Measurements from ENCODE around the gene GDF7.

The GDF7 gene

DNA sequence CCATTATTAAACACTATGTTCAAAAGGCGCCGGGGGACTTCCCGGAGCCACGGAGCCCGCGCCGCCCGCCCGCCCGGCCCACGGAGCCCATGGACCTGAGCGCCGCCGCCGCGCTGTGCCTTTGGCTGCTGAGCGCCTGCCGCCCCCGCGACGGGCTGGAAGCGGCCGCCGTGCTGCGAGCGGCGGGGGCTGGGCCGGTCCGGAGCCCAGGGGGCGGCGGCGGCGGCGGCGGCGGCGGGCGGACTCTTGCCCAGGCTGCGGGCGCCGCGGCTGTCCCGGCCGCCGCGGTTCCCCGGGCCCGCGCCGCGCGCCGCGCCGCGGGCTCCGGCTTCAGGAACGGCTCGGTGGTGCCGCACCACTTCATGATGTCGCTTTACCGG is 197 bp downstream of the GDF7 start:
- TF ChIP-seq, protein P1, sequence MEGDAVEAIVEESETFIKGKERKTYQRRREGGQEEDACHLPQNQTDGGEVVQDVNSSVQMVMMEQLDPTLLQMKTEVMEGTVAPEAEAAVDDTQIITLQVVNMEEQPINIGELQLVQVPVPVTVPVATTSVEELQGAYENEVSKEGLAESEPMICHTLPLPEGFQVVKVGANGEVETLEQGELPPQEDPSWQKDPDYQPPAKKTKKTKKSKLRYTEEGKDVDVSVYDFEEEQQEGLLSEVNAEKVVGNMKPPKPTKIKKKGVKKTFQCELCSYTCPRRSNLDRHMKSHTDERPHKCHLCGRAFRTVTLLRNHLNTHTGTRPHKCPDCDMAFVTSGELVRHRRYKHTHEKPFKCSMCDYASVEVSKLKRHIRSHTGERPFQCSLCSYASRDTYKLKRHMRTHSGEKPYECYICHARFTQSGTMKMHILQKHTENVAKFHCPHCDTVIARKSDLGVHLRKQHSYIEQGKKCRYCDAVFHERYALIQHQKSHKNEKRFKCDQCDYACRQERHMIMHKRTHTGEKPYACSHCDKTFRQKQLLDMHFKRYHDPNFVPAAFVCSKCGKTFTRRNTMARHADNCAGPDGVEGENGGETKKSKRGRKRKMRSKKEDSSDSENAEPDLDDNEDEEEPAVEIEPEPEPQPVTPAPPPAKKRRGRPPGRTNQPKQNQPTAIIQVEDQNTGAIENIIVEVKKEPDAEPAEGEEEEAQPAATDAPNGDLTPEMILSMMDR (IDR thresholded peaks at IDR 0.05; ENCODE audit: low read depth, low read length), result no peak
- H3K4me3 ChIP-seq (ENCODE audit: low read depth, low read length), result peak overlapping the region; percentile 39

DNA sequence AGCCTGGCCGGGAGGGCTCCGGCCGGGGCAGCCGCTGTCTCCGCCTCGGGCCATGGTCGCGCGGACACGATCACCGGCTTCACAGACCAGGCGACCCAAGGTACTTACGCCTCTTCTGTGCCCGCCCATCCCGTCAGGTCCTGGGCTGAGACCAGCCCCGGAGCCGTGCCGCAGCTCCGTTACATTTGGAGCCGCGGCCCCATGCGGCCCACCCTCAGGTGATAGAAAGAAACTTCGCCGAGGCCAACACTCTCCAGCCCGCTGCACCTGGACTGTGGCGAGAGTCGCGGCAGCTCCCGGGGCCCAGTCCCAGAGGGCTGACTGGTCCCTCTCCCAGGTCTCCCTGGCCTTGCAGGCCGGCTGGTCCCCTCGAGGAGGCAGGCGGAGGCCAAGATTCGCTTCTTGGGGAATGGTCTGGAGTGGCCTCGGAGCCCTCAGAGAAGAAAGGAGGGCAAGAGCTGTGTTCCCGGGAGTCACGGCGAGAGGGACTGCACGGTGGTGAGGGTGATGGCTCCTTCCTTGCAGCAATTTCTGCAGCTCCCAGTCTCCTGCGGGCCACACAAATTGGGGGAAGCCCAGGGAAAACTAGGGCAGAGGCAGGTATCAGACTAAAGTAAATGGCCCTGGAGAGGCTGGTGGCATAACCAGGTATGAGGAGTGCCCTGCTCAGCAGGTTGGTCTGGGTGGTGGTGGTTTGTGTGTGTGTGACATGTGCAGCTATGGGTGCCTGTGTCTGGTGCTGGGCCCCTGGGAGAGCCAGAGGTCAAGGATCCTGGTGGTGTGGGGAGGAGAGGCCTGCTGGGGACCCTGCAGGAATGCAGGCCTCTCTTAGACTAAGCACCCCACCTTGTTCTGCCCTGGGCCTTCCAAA is 822 bp downstream of the GDF7 start:
- TF ChIP-seq, protein P1 (IDR thresholded peaks at IDR 0.05; ENCODE audit: low read depth, low read length), result no peak
- peak overlapping the region; percentile 39 for H3K4me3 ChIP-seq (ENCODE audit: low read depth, low read length)

DNA sequence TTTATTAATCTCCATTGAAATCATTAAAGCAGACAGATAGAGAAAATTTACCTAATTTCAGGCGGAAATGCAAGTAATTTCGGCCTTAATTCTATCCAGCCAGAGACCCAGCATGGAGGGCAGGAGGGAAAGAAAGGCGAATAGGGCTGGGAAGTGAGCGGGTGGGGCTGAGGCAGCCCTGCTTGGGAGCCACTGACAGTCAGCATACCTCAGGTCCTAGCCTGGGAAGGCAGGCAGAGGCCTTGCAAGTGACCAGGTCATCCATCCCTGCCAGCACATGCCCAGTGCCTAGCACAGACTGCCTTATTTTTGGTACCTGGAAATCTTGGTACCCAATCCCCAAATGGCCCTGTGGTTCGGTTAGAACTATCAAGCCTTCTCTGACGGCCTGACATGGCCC is 1.5 kb downstream of the GDF7 start:
- TF ChIP-seq, protein P1 (IDR thresholded peaks at IDR 0.05; ENCODE audit: low read depth, low read length), result no peak
- no peak overlapping the region for H3K4me3 ChIP-seq (ENCODE audit: low read depth, low read length)

DNA sequence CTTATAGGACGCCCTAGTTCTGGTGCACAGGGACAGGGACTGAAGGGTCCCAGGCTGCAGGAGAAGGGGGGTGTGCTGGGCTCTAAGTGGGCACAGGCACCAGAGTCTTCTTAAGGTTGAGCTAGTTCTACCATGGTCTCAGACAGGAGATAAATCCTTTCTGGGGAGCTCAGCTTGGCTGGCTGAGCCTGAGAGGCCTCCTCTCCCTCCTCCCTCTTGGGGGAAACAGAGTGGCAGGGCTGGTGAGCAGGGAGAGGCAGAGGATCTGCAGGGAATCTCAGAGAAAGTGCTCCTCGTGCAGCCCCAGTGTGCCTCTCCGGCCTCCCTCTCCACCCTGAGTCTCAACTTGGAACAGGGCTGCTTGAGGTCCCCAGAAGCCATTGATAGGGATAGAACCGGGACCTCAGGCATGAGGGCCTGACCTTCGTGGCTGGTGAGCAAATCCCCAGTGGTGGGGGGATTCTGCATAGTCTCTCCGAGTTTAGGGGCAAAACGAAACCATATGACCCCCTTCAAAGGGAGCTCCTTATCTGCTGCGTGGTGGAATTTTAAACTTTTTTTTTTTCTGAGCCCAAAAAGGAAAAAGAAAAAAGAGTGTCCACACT is 2.0 kb downstream of the GDF7 start:
- TF ChIP-seq, protein P1 (IDR thresholded peaks at IDR 0.05; ENCODE audit: low read depth, low read length), result no peak

DNA sequence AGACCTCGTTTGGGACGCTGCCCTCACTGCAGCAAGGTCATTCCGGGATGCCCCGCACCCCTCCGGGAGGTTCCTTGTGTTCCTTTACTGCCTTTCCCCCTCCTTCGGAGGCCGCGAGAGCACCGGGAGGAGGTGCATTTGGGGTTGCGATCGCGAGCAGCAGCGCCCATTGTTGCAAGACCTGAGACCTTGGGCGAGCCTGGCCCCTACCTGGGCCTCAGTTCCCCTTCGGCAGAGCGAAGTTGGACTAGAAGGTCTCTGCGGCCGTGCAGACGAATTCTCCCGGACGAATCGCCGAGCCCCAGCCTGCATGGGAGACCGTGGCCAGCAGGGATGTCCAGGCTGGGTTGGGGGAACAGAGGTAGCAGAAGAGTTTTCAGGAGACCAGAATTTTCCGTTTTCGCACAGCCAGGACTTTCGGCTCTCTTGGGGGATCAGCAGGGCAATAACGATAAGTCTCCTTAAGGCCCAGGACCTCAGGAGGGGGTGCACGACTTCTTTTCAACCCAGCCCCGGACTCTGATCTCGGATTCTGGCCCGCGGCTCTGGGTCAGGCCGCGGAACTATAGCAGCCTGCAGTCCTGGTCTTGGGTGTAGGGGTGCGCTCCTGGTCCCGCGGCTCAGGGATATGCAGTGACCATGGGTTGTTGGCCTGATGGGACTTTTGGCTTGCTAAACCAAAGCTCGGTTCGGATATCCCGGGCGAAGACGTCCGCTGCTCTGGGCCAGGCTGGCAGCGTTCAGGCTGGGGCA is 2.8 kb downstream of the GDF7 start:
- TF ChIP-seq, protein P1 (IDR thresholded peaks at IDR 0.05; ENCODE audit: low read depth, low read length), result no peak
- H3K4me3 ChIP-seq (ENCODE audit: low read depth, low read length), result no peak overlapping the region

More for the DNA sequence above, 2.0 kb downstream of the GDF7 start:
- no peak overlapping the region for H3K4me3 ChIP-seq (ENCODE audit: low read depth, low read length)

DNA sequence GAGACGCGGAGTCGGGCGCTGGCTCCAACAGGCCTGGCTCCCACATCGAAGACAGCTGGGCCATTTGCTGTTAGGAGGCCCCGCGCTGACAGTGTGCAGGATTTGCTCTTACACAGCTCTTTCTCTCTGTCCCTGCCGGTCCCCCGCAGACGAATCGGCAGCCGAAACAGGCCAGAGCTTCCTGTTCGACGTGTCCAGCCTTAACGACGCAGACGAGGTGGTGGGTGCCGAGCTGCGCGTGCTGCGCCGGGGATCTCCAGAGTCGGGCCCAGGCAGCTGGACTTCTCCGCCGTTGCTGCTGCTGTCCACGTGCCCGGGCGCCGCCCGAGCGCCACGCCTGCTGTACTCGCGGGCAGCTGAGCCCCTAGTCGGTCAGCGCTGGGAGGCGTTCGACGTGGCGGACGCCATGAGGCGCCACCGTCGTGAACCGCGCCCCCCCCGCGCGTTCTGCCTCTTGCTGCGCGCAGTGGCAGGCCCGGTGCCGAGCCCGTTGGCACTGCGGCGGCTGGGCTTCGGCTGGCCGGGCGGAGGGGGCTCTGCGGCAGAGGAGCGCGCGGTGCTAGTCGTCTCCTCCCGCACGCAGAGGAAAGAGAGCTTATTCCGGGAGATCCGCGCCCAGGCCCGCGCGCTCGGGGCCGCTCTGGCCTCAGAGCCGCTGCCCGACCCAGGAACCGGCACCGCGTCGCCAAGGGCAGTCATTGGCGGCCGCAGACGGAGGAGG is 3.5 kb downstream of the GDF7 start:
- no peak overlapping the region for H3K4me3 ChIP-seq (ENCODE audit: low read depth, low read length)
- TF ChIP-seq, protein P1 (IDR thresholded peaks at IDR 0.05; ENCODE audit: low read depth, low read length), result no peak
